C4-2B (cell line): ENCODE measurements around the gene MTFMT.

Experiments
- ZFX ChIP-seq: fragments of 450-650 bp; IDR thresholded peaks from 2 replicates; pipeline ENCODE4 v1.6.1; 2017
- TF ChIP-seq, protein P1 (sequence below): fragments of 450-650 bp; conservative IDR thresholded peaks from 2 replicates; pipeline ENCODE4 v1.5.1; 2017; ENCODE audit warnings: mild to moderate bottlenecking

DNA sequence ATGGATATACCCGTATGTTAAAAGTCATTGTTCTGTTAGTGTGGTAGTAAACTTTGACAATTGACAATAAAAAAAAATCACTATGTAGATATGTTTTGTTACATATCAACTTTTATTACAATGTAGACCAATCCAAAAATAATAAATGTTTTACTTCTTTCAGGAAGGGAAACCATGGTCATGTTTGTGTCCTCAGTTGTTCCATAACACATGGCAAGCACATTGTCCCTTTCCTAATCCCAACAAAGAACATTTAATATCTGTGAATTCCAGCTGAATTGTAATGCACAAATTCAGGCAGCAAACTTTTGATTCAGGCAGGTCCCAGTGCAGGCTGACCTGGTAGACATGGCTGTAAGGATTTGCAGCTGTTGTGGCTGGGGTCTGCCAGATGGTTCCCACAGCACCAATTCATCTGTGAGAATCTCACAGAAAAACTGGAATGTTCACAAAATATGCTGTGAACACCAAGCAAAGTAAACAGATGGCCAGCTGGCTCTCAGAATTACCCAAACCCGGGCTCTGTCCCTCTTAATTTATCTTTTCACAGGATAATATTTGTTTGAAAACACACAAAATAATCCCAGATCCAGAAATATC is 37.8 kb downstream of the MTFMT start:
- TF ChIP-seq, protein P1, sequence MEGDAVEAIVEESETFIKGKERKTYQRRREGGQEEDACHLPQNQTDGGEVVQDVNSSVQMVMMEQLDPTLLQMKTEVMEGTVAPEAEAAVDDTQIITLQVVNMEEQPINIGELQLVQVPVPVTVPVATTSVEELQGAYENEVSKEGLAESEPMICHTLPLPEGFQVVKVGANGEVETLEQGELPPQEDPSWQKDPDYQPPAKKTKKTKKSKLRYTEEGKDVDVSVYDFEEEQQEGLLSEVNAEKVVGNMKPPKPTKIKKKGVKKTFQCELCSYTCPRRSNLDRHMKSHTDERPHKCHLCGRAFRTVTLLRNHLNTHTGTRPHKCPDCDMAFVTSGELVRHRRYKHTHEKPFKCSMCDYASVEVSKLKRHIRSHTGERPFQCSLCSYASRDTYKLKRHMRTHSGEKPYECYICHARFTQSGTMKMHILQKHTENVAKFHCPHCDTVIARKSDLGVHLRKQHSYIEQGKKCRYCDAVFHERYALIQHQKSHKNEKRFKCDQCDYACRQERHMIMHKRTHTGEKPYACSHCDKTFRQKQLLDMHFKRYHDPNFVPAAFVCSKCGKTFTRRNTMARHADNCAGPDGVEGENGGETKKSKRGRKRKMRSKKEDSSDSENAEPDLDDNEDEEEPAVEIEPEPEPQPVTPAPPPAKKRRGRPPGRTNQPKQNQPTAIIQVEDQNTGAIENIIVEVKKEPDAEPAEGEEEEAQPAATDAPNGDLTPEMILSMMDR, result no peak
- no peak for TF ChIP-seq ZFX
